Mesothelial cell of epicardium (in vitro differentiated cells): Measurements from ENCODE around the gene PPM1N. TPM values are rescaled to one million over a fixed set of nuclear protein-coding genes. Genes with fewer than 3 reads are reported as not detected.

Experiments
- DNase-seq, 2 experiments: peaks; one replicate each; pipeline ENCODE4 v3.0.0; 2021; ENCODE audit warnings: low spot score in 2 of 2; ENCODE audit not compliant: unreplicated experiment in 2 of 2
- H3K27ac Mint-ChIP-seq: 2 replicates; pipeline ENCODE4 v1.8.0; 2021; ENCODE audit warnings: mixed read lengths
- H3K27me3 Mint-ChIP-seq: 2 replicates; pipeline ENCODE4 v1.8.0; 2021; ENCODE audit warnings: low read depth, mixed read lengths
- H3K36me3 Mint-ChIP-seq: 2 replicates; pipeline ENCODE4 v1.8.0; 2021; ENCODE audit warnings: mixed read lengths
- H3K4me1 Mint-ChIP-seq: 2 replicates; pipeline ENCODE4 v1.8.0; 2021; ENCODE audit warnings: mixed read lengths
- H3K4me3 Mint-ChIP-seq: 2 replicates; pipeline ENCODE4 v1.8.0; 2021; ENCODE audit warnings: mild to moderate bottlenecking, moderate library complexity, mixed read lengths
- H3K9me3 Mint-ChIP-seq: 2 replicates; pipeline ENCODE4 v1.8.0; 2021; ENCODE audit warnings: mixed read lengths
- total RNA-seq: library from RNA; stranded (reverse); gene quantifications from 3 replicates; pipeline ENCODE4 v1.2.1, GENCODE V29; 2021
- TF ChIP-seq, protein P1 (sequence below): fragments of 200-600 bp; sonication (generic); IDR thresholded peaks from one replicate; pipeline ENCODE4 v1.5.0; 2021; ENCODE audit warnings: antibody characterized with exemption; ENCODE audit not compliant: unreplicated experiment

Gene PPM1N
- total RNA-seq, 1 donor from 2014 or later: 0.60 TPM

DNA sequence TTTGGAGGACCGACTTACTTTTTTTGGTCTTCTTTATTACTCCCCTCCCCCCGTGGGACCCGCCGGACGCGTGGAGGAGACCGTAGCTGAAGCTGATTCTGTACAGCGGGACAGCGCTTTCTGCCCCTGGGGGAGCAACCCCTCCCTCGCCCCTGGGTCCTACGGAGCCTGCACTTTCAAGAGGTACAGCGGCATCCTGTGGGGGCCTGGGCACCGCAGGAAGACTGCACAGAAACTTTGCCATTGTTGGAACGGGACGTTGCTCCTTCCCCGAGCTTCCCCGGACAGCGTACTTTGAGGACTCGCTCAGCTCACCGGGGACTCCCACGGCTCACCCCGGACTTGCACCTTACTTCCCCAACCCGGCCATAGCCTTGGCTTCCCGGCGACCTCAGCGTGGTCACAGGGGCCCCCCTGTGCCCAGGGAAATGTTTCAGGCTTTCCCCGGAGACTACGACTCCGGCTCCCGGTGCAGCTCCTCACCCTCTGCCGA lies 30.0 kb upstream of the PPM1N start:
- Mint-ChIP-seq H3K9me3 (no peaks in the 10 kb centered on the region), H3K4me1 (peaks cover 18% of the 10 kb centered on the region), H3K4me3 (peak overlapping the region; percentile 93), H3K27me3 (peaks cover 17% of the 10 kb centered on the region), H3K36me3 (peaks cover 2% of the 10 kb centered on the region), H3K27ac (peak overlapping the region; percentile 99)
- peak in 1 of 2 experiments; percentile 53 for DNase-seq
- TF ChIP-seq, protein P1, sequence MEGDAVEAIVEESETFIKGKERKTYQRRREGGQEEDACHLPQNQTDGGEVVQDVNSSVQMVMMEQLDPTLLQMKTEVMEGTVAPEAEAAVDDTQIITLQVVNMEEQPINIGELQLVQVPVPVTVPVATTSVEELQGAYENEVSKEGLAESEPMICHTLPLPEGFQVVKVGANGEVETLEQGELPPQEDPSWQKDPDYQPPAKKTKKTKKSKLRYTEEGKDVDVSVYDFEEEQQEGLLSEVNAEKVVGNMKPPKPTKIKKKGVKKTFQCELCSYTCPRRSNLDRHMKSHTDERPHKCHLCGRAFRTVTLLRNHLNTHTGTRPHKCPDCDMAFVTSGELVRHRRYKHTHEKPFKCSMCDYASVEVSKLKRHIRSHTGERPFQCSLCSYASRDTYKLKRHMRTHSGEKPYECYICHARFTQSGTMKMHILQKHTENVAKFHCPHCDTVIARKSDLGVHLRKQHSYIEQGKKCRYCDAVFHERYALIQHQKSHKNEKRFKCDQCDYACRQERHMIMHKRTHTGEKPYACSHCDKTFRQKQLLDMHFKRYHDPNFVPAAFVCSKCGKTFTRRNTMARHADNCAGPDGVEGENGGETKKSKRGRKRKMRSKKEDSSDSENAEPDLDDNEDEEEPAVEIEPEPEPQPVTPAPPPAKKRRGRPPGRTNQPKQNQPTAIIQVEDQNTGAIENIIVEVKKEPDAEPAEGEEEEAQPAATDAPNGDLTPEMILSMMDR: no peak

DNA sequence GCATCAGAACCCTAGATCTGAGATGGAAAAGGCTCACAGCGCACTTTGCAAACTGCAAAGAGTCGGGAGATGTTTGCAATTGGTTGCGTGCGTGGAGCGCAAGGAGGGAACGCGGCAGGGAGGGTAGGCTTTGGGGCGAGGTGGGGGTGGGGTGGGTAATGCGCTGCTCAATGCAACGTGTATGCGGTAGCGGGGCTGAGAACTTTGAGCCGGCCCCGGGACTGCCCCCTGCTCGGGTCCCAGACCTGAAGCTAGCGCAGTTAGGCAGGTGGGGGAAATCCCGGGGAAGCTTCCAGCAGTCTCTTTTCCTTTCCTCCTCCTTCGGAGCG lies 29.5 kb upstream of the PPM1N start:
- H3K27ac Mint-ChIP-seq: peak overlapping the region; percentile 99
- DNase-seq: no peak
- H3K4me3 Mint-ChIP-seq: peak overlapping the region; percentile 93

DNA sequence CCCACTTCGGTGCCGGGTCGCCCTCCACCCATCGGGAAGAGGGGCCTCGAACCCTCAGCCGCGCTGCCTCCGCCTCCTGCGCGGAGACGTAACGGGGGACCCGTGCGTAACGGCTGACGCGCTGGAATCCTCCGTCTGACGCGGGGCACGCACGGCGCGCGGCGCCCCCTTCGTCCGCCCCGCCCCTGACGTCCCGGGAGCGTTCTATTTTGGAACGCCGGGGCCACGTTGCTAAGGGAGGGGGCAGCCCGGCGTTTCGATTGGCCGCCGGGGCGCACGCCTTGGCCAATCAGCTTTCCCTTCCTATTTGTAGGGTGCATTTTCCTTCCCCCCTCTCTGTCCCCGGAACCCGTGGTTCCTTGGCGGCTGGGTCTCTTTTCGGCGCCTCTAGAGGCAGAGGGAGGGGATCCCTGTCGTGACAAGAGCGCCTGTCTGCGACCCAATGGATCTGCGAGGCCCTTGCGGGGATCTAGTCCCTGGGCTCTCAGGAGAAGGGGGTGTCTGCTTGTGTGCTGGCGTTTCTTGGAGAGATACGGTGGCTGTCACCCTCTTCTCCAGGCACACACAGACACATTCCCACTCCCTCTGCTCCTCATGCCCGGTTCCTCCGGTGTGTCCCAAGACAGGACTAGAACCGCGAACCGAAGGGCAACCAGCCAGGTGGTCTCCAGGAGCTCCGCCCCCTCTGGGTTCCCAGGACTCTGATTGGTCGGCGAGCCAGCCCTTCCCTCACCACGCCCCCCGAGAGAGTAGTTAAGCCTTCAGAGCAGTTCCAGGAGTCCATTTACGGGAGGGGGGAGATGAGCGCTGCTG lies 28.9 kb upstream of the PPM1N start:
- H3K9me3 Mint-ChIP-seq: no peaks in the 10 kb centered on the region
- peaks cover 2% of the 10 kb centered on the region for H3K36me3 Mint-ChIP-seq
- TF ChIP-seq, protein P1: no peak
- DNase-seq: peak; percentile 81 to 90
- H3K4me3 Mint-ChIP-seq: peak overlapping the region; percentile 93
- H3K27ac Mint-ChIP-seq: peak overlapping the region; percentile 99
- peaks cover 25% of the 10 kb centered on the region for H3K27me3 Mint-ChIP-seq
- H3K4me1 Mint-ChIP-seq: peaks cover 18% of the 10 kb centered on the region

More for the DNA sequence above, 29.5 kb upstream of the PPM1N start:
- Mint-ChIP-seq H3K27me3 (peaks cover 20% of the 10 kb centered on the region), H3K9me3 (no peaks in the 10 kb centered on the region), H3K4me1 (peaks cover 18% of the 10 kb centered on the region), H3K36me3 (peaks cover 2% of the 10 kb centered on the region)
- TF ChIP-seq, protein P1: no peak

DNA sequence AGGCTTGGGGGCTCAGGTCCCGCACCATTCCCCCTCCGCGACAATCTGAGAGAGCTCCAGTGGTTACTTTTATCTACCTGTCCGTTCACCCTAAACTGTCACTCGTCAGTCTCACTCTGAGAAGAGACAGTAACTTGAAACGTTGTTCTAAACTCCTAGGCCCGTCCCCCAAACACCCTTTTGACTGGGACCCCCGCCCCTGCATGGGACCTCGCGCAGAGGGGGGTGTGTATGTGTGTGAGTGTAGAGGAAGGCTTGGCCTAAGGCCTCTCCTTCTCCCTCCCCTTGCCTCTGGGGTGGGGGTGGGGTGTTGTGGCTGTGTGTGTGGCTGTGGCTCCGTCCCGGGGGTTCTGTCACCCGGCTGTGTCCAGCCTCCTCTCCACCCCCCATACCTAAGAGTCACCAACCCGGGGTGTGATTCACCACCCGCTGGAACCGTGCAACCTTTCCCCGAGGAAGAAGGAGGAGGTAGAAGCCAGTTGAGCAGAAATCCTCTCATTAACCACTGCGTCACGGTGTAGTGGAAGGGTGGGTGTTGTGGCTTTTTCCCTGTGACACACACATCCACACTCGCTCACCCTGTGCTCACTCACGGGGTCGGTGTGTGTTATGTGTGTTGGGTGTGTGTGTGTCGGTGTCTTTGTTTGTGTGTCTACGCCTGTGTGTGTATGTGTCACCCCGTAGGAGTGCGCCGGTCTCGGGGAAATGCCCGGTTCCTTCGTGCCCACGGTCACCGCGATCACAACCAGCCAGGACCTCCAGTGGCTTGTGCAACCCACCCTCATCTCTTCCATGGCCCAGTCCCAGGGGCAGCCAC lies 28.1 kb upstream of the PPM1N start:
- Mint-ChIP-seq H3K9me3 (no peaks in the 10 kb centered on the region), H3K27me3 (peaks cover 27% of the 10 kb centered on the region), H3K4me1 (peaks cover 18% of the 10 kb centered on the region), H3K4me3 (peak overlapping the region; percentile 93), H3K36me3 (peaks cover 2% of the 10 kb centered on the region), H3K27ac (peak overlapping the region; percentile 99)
- TF ChIP-seq, protein P1: no peak
- DNase-seq: no peak

DNA sequence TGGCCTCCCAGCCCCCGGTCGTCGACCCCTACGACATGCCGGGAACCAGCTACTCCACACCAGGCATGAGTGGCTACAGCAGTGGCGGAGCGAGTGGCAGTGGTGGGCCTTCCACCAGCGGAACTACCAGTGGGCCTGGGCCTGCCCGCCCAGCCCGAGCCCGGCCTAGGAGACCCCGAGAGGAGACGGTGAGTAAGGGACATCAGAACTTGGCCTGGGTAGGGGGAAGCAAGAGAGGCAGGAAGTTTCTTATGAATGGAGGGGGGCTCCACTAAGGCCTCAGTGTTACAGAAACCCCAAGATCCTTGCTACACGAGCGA lies 27.5 kb upstream of the PPM1N start:
- peaks cover 31% of the 10 kb centered on the region for H3K27me3 Mint-ChIP-seq
- H3K36me3 Mint-ChIP-seq: peaks cover 2% of the 10 kb centered on the region
- H3K4me3 Mint-ChIP-seq: peak overlapping the region; percentile 93
- TF ChIP-seq, protein P1: no peak
- H3K9me3 Mint-ChIP-seq: no peaks in the 10 kb centered on the region
- peaks cover 18% of the 10 kb centered on the region for H3K4me1 Mint-ChIP-seq
- H3K27ac Mint-ChIP-seq: peak overlapping the region; percentile 64
- DNase-seq: no peak
